Type B pancreatic cell (in vitro differentiated cells): ENCODE data around the gene PVALEF. TPM values are rescaled to one million over a fixed set of nuclear protein-coding genes. Genes with fewer than 3 reads are reported as not detected.

Source experiments
- DNase-seq: peaks from one replicate; pipeline ENCODE4 v3.0.0; 2021; ENCODE audit warnings: mixed read lengths; ENCODE audit not compliant: unreplicated experiment; ENCODE audit errors: extremely low spot score
- H3K27ac Mint-ChIP-seq: 2 replicates; pipeline ENCODE4 v1.8.0; 2021; ENCODE audit warnings: mild to moderate bottlenecking, mixed read lengths
- H3K27me3 Mint-ChIP-seq: 2 replicates; pipeline ENCODE4 v1.8.0; 2021; ENCODE audit warnings: mixed read lengths
- H3K36me3 Mint-ChIP-seq: 2 replicates; pipeline ENCODE4 v1.8.0; 2021; ENCODE audit warnings: mixed read lengths
- H3K4me1 Mint-ChIP-seq: one replicate; pipeline ENCODE4 v1.8.0; 2021; ENCODE audit warnings: mixed read lengths; ENCODE audit not compliant: unreplicated experiment
- H3K4me3 Mint-ChIP-seq: 2 replicates; pipeline ENCODE4 v1.8.0; 2021; ENCODE audit warnings: mild to moderate bottlenecking, mixed read lengths
- H3K9me3 Mint-ChIP-seq: 2 replicates; pipeline ENCODE4 v1.8.0; 2021; ENCODE audit warnings: mixed read lengths
- total RNA-seq: library from RNA; stranded (reverse); gene quantifications from 2 replicates; pipeline ENCODE4 v1.2.1, GENCODE V29; 2021; ENCODE audit warnings: low replicate concordance
- TF ChIP-seq, protein P1 (sequence below): fragments of 200-600 bp; sonication (generic); conservative IDR thresholded peaks from 2 replicates; pipeline ENCODE4 v1.5.0; 2021; ENCODE audit warnings: antibody characterized with exemption, mild to moderate bottlenecking

The PVALEF gene
- total RNA-seq, 1 donor from 2014 or later = not detected

DNA sequence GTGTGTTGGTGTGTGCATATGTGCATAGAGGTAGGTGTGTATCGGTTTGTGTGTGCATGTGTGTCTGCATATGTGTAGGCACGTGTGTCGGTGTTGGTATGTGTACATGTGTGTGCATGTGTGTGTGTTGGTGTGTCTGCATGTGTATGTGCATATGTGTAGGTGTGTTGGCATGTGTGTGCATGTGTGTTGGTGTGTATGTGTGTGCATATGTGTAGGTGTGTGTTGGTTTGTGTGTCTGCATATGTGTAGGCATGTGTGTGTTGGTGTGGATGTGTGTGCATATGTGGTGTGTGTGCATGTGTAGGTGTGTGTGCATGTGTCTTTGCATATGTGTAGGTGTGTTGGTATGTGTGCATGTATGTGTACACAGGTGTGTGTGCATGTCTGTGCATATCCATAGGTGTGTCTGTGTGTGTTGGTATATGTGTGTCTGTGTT lies 4.6 kb downstream of the PVALEF start:
- H3K4me3 Mint-ChIP-seq = no peak overlapping the region
- no peak for DNase-seq
- H3K27ac Mint-ChIP-seq = no peak overlapping the region
- peaks cover 5% of the 10 kb centered on the region for H3K4me1 Mint-ChIP-seq
- TF ChIP-seq, protein P1, sequence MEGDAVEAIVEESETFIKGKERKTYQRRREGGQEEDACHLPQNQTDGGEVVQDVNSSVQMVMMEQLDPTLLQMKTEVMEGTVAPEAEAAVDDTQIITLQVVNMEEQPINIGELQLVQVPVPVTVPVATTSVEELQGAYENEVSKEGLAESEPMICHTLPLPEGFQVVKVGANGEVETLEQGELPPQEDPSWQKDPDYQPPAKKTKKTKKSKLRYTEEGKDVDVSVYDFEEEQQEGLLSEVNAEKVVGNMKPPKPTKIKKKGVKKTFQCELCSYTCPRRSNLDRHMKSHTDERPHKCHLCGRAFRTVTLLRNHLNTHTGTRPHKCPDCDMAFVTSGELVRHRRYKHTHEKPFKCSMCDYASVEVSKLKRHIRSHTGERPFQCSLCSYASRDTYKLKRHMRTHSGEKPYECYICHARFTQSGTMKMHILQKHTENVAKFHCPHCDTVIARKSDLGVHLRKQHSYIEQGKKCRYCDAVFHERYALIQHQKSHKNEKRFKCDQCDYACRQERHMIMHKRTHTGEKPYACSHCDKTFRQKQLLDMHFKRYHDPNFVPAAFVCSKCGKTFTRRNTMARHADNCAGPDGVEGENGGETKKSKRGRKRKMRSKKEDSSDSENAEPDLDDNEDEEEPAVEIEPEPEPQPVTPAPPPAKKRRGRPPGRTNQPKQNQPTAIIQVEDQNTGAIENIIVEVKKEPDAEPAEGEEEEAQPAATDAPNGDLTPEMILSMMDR = no peak
- H3K9me3 Mint-ChIP-seq = peaks cover 1% of the 10 kb centered on the region
- H3K27me3 Mint-ChIP-seq = peaks cover 3% of the 10 kb centered on the region
- H3K36me3 Mint-ChIP-seq = no peaks in the 10 kb centered on the region

DNA sequence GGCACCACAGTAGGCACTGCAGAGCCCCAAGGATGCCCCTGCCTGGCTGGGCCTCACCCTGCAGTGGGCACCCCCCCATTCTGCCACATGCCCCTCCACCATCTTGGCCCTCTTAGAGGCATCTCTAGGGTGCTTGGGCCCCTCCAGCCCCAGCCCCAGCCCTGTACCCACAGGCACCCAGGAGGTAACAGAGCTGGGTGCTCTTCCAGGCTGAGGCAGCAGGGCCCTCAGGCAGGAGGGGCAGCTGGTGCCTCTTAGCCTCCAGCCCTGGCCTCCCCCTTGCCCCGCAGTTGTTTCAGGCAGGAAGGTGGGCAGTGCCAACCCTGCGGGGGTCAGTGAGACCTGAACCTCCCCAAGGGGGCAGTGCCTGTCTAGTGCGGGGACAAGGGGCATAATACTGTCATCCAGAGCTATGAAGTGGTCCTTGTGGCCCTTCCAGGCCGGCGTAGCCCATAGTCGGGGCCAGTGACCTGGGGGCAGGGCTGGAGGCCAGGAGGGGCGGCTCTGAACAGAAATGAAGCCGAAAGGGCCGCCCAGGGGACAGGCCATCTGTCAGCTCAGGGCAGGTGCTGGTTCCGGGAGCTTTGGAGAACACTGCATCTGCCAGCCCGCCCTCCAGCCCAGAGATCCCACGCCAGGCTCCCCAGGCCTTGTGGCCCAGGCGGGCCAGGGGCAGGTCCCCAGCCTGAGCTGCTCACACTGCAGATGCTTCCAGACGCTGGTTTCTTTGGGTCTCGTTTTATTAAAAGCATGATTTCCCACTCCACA lies 5.6 kb downstream of the PVALEF start:
- H3K36me3 Mint-ChIP-seq = peaks cover 3% of the 10 kb centered on the region
- no peak overlapping the region for H3K4me3 Mint-ChIP-seq
- peaks cover 5% of the 10 kb centered on the region for H3K4me1 Mint-ChIP-seq
- no peak for DNase-seq
- peaks cover 3% of the 10 kb centered on the region for H3K27me3 Mint-ChIP-seq
- H3K9me3 Mint-ChIP-seq = peaks cover 10% of the 10 kb centered on the region
- TF ChIP-seq, protein P1 = no peak
- no peak overlapping the region for H3K27ac Mint-ChIP-seq

DNA sequence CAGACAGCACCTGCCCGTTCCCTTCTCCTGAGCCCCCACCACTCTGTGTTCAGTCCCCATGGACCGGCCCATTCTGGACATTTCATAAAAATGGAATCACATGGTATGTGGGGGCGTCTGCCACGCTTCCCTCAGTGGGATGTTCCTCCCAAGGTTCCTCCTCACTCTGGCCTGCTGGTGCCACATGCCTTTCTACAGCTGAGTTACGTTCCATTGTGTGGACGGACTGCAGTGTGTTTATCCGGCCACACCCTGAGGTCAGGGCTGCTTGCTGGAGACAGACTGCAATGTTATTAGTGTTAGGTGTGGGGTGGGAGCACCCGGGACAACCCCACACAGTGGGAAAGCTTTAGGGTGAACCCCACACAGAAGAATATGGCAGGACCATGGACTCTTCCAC lies 6.6 kb downstream of the PVALEF start:
- H3K27ac Mint-ChIP-seq = peak overlapping the region; percentile 43
- H3K27me3 Mint-ChIP-seq = peaks cover 3% of the 10 kb centered on the region
- TF ChIP-seq, protein P1 = no peak
- H3K4me1 Mint-ChIP-seq = peaks cover 5% of the 10 kb centered on the region
- H3K4me3 Mint-ChIP-seq = no peak overlapping the region
- H3K36me3 Mint-ChIP-seq = peaks cover 3% of the 10 kb centered on the region
- DNase-seq = no peak
- peaks cover 10% of the 10 kb centered on the region for H3K9me3 Mint-ChIP-seq

DNA sequence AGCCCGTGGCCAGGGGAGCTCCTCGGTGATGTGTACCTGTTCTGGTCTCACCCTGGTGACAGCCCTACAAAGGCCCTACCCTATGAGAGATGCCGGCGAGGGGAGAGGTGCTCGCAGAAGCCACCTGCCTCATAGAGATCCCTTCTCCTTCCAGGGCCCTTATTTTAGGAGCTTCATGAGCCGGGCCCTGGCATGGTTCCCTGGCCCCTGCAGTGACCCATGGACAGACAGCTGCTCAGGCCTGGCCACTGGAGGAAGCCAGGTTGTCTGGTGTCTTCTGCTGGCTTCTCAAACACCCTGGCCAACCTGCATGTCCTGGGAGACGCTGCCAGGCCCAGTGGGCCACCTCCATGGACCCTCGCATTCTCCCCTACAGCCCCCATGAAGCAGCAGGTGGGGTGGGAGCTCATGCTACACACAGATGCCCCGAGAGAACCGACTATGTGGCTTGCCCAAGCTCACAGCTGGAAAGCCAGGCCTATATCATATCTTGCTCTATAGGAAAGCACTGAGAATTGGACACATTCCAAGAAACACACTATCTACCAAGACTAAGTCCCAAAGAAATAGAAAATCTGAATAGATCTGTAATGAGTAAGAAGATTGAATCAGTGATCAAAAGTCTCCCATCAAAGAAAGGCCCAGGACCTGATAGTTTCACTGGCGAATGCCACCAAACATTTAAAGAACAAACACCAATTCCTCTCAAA lies 7.9 kb downstream of the PVALEF start:
- no peak for DNase-seq
- TF ChIP-seq, protein P1 = no peak
- Mint-ChIP-seq H3K36me3 (peaks cover 3% of the 10 kb centered on the region), H3K4me3 (no peak overlapping the region), H3K4me1 (peaks cover 5% of the 10 kb centered on the region), H3K9me3 (peaks cover 10% of the 10 kb centered on the region), H3K27ac (no peak overlapping the region), H3K27me3 (no peaks in the 10 kb centered on the region)

DNA sequence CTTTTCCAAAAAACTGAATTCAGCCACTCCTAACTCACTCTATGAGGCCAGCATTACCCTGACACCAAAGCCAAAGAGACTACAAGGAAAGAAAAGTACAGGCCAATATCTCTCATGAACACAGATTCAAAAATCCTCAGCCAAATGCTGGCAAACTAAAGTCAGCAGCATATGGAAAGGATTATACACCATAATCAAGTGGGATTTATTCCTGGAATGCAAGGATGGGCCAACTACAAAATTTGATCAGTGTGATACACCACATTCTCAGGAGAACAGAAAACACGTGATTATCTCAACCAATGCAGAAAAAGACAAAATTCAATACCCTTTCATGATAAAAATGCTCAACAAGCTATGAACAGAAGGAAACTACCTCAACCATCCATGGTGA lies 8.5 kb downstream of the PVALEF start:
- Mint-ChIP-seq H3K9me3 (peaks cover 10% of the 10 kb centered on the region), H3K4me3 (no peak overlapping the region), H3K27me3 (no peaks in the 10 kb centered on the region), H3K36me3 (peaks cover 3% of the 10 kb centered on the region), H3K4me1 (peaks cover 5% of the 10 kb centered on the region), H3K27ac (no peak overlapping the region)
- DNase-seq = no peak
- TF ChIP-seq, protein P1 = no peak
